Nephron progenitor cell (in vitro differentiated cells): Measurements from ENCODE around the gene DAB2IP.

ENCODE experiments used
- DNase-seq: peaks from one replicate; pipeline ENCODE4 v3.0.0; 2021
- H3K27ac Mint-ChIP-seq: 2 replicates; pipeline ENCODE4 v1.8.0; 2021; ENCODE audit warnings: mild to moderate bottlenecking, moderate library complexity, mixed read lengths
- H3K27me3 Mint-ChIP-seq: 2 replicates; pipeline ENCODE4 v1.8.0; 2021; ENCODE audit warnings: mild to moderate bottlenecking, low read depth, mixed read lengths; ENCODE audit not compliant: poor library complexity
- H3K36me3 Mint-ChIP-seq: 2 replicates; pipeline ENCODE4 v1.8.0; 2021; ENCODE audit warnings: low read depth, mixed read lengths
- H3K4me1 Mint-ChIP-seq: 2 replicates; pipeline ENCODE4 v1.8.0; 2021; ENCODE audit warnings: mixed read lengths
- H3K4me3 Mint-ChIP-seq: 2 replicates; pipeline ENCODE4 v1.8.0; 2021; ENCODE audit warnings: mild to moderate bottlenecking, moderate library complexity, mixed read lengths
- H3K9me3 Mint-ChIP-seq: 2 replicates; pipeline ENCODE4 v1.8.0; 2021; ENCODE audit warnings: mild to moderate bottlenecking, moderate library complexity, mixed read lengths
- CTCF ChIP-seq: fragments of 200-600 bp; sonication (generic); IDR thresholded peaks from 2 replicates; pipeline ENCODE4 v1.5.0; 2021; ENCODE audit warnings: antibody characterized with exemption

Gene DAB2IP

GRCh38 chr9:121638901-121639592, 12.4 kb upstream of the DAB2IP start:
- DNase-seq, result no peak
- Mint-ChIP-seq H3K9me3 (no peaks in the 10 kb centered on the region), H3K36me3 (no peaks in the 10 kb centered on the region), H3K27me3 (peaks cover 4% of the 10 kb centered on the region), H3K4me1 (peaks cover 89% of the 10 kb centered on the region), H3K4me3 (no peak overlapping the region), H3K27ac (no peak overlapping the region)
- no peak for TF ChIP-seq CTCF

GRCh38 chr9:121639619-121640018, 11.8 kb upstream of the DAB2IP start:
- Mint-ChIP-seq H3K4me3 (no peak overlapping the region), H3K36me3 (no peaks in the 10 kb centered on the region), H3K9me3 (no peaks in the 10 kb centered on the region), H3K27me3 (peaks cover 4% of the 10 kb centered on the region), H3K27ac (no peak overlapping the region), H3K4me1 (peaks cover 89% of the 10 kb centered on the region)
- TF ChIP-seq CTCF, result no peak
- DNase-seq, result no peak

- Mint-ChIP-seq H3K27me3 (peaks cover 4% of the 10 kb centered on the region), H3K36me3 (no peaks in the 10 kb centered on the region), H3K4me1 (peaks cover 89% of the 10 kb centered on the region), H3K9me3 (no peaks in the 10 kb centered on the region), H3K27ac (peak overlapping the region; percentile 15), H3K4me3 (peak overlapping the region; percentile 51)
- DNase-seq, result peak; percentile 77
- TF ChIP-seq CTCF, result peak; percentile 65
Measured at GRCh38 chr9:121640076-121640475, 11.4 kb upstream of the DAB2IP start.

GRCh38 chr9:121640491-121641223, 10.8 kb upstream of the DAB2IP start:
- TF ChIP-seq CTCF, result no peak
- Mint-ChIP-seq H3K4me3 (no peak overlapping the region), H3K36me3 (no peaks in the 10 kb centered on the region), H3K9me3 (no peaks in the 10 kb centered on the region), H3K27ac (peak overlapping the region; percentile 15), H3K4me1 (peaks cover 89% of the 10 kb centered on the region), H3K27me3 (peaks cover 4% of the 10 kb centered on the region)
- DNase-seq, result no peak

GRCh38 chr9:121641224-121641611, 10.2 kb upstream of the DAB2IP start:
- Mint-ChIP-seq H3K4me3 (no peak overlapping the region), H3K27ac (no peak overlapping the region), H3K9me3 (no peaks in the 10 kb centered on the region), H3K27me3 (peaks cover 4% of the 10 kb centered on the region), H3K4me1 (peaks cover 91% of the 10 kb centered on the region), H3K36me3 (no peaks in the 10 kb centered on the region)
- TF ChIP-seq CTCF, result no peak
- no peak for DNase-seq
